WTC11 (cell line): ENCODE measurements around the gene BCO1. TPM values are rescaled to one million over a fixed set of nuclear protein-coding genes. Genes with fewer than 3 reads are reported as not detected.

Experiments
- ATAC-seq: fragments of 200-7000 bp; cut with Tn5 transposase; 2 replicates; pipeline ENCODE4 v1.10.0; 2021; ENCODE audit warnings: mild to moderate bottlenecking, moderate library complexity
- CTCF ChIA-PET: fragments of 300-600 bp; sonication (Branson Sonifier 250); formaldehyde crosslinking; loops from one replicate; lab custom pipeline; 2021; ENCODE audit warnings: antibody characterized with exemption; lab: Charles Lee
- POLR2A ChIA-PET: fragments of 350-600 bp; sonication (Branson Sonifier 250); formaldehyde crosslinking; loops from one replicate; lab custom pipeline; 2021; ENCODE audit warnings: antibody characterized with exemption; lab: Charles Lee
- DNase-seq: peaks from one replicate; pipeline ENCODE4 v3.0.0; 2021; ENCODE audit warnings: low spot score
- H3K27ac Mint-ChIP-seq: 2 replicates; pipeline ENCODE4 v1.8.0; 2021; ENCODE audit warnings: mixed read lengths
- H3K27me3 Mint-ChIP-seq: 2 replicates; pipeline ENCODE4 v1.8.0; 2021; ENCODE audit warnings: low read depth, mild to moderate bottlenecking, moderate library complexity, mixed read lengths
- H3K36me3 Mint-ChIP-seq: 2 replicates; pipeline ENCODE4 v1.8.0; 2021; ENCODE audit warnings: mixed read lengths
- H3K4me1 Mint-ChIP-seq: 2 replicates; pipeline ENCODE4 v1.8.0; 2022; ENCODE audit warnings: mixed read lengths
- H3K4me3 Mint-ChIP-seq: 2 replicates; pipeline ENCODE4 v1.8.0; 2021; ENCODE audit warnings: mild to moderate bottlenecking, moderate library complexity, mixed read lengths
- H3K9me3 Mint-ChIP-seq: 2 replicates; pipeline ENCODE4 v1.8.0; 2021; ENCODE audit warnings: mixed read lengths
- AR ChIP-seq: fragments of 250-450 bp; sonication (Bioruptor Pico); IDR thresholded peaks from 2 replicates; pipeline ENCODE4 v1.9.0; 2021; ENCODE audit warnings: mild to moderate bottlenecking
- ATF3 ChIP-seq: sonication (generic); formaldehyde crosslinking; conservative IDR thresholded peaks from 2 replicates; pipeline ENCODE4 v1.8.1; 2022; ENCODE audit warnings: mild to moderate bottlenecking, missing genetic modification reagents
- GRHL2 ChIP-seq: fragments of 250-450 bp; sonication (Bioruptor Pico); IDR thresholded peaks from 2 replicates; pipeline ENCODE4 v1.8.0; 2022; ENCODE audit warnings: mild to moderate bottlenecking, moderate library complexity; ENCODE audit not compliant: insufficient replicate concordance, severe bottlenecking
- GTF2I ChIP-seq: fragments of 250-450 bp; sonication (Bioruptor Pico); conservative IDR thresholded peaks from 2 replicates; pipeline ENCODE4 v1.4.0; 2021; ENCODE audit warnings: mild to moderate bottlenecking
- MAX ChIP-seq: sonication (generic); formaldehyde crosslinking; IDR thresholded peaks from 2 replicates; pipeline ENCODE4 v1.8.0; 2022; ENCODE audit warnings: mild to moderate bottlenecking, missing genetic modification reagents
- MLX ChIP-seq: sonication (generic); formaldehyde crosslinking; IDR thresholded peaks from 2 replicates; pipeline ENCODE4 v1.8.1; 2023; ENCODE audit warnings: mild to moderate bottlenecking, missing genetic modification reagents, moderate library complexity
- MXD4 ChIP-seq: fragments of 250-450 bp; sonication (Bioruptor Pico); IDR thresholded peaks from 2 replicates; pipeline ENCODE4 v1.8.0; 2021; ENCODE audit warnings: mild to moderate bottlenecking, moderate library complexity, borderline replicate concordance
- NR1H2 ChIP-seq: sonication (generic); formaldehyde crosslinking; IDR thresholded peaks from 2 replicates; pipeline ENCODE4 v1.9.0; 2021; ENCODE audit warnings: mild to moderate bottlenecking, moderate library complexity, missing genetic modification reagents
- PRDM15 ChIP-seq: sonication (generic); formaldehyde crosslinking; IDR thresholded peaks from 2 replicates; pipeline ENCODE4 v1.8.0; 2022; ENCODE audit warnings: missing genetic modification reagents
- SMAD4 ChIP-seq: sonication (generic); formaldehyde crosslinking; IDR thresholded peaks from 2 replicates; pipeline ENCODE4 v1.8.0; 2022; ENCODE audit warnings: mild to moderate bottlenecking, missing genetic modification reagents
- TCF7 ChIP-seq: sonication (generic); formaldehyde crosslinking; IDR thresholded peaks from 2 replicates; pipeline ENCODE4 v1.8.0; 2022; ENCODE audit warnings: mild to moderate bottlenecking, low read depth, missing genetic modification reagents, moderate library complexity
- USF1 ChIP-seq: sonication (generic); formaldehyde crosslinking; IDR thresholded peaks from 2 replicates; pipeline ENCODE4 v1.8.0; 2022; ENCODE audit warnings: mild to moderate bottlenecking, missing genetic modification reagents
- ZNF121 ChIP-seq: sonication (generic); formaldehyde crosslinking; IDR thresholded peaks from 2 replicates; pipeline ENCODE4 v1.8.0; 2023; ENCODE audit warnings: missing genetic modification reagents
- ZNF396 ChIP-seq: fragments of 250-450 bp; sonication (Bioruptor Pico); IDR thresholded peaks from 2 replicates; pipeline ENCODE4 v1.8.0; 2021; ENCODE audit warnings: mild to moderate bottlenecking, moderate library complexity, borderline replicate concordance
- ZNF512 ChIP-seq: sonication (generic); formaldehyde crosslinking; IDR thresholded peaks from 2 replicates; pipeline ENCODE4 v1.8.1; 2022; ENCODE audit warnings: missing genetic modification reagents, borderline replicate concordance
- total RNA-seq: library from RNA; stranded (reverse); gene quantifications from 3 replicates; pipeline ENCODE4 v1.2.3, GENCODE V29; 2021
- TF ChIP-seq, protein P1 (sequence below): fragments of 250-450 bp; sonication (Bioruptor Pico); conservative IDR thresholded peaks from 2 replicates; pipeline ENCODE4 v1.9.0; 2021; ENCODE audit warnings: mild to moderate bottlenecking
- TF ChIP-seq, protein P2 (sequence below): sonication (generic); formaldehyde crosslinking; IDR thresholded peaks from 2 replicates; pipeline ENCODE4 v1.8.1; 2023; ENCODE audit warnings: mild to moderate bottlenecking, missing genetic modification reagents
- TF ChIP-seq, protein P3 (sequence below): sonication (generic); formaldehyde crosslinking; IDR thresholded peaks from 2 replicates; pipeline ENCODE4 v1.8.1; 2022; ENCODE audit warnings: mild to moderate bottlenecking, missing genetic modification reagents, moderate library complexity, borderline replicate concordance

BCO1 gene
- total RNA-seq, 1 experiment from 2014 or later, result 0.15 TPM

DNA sequence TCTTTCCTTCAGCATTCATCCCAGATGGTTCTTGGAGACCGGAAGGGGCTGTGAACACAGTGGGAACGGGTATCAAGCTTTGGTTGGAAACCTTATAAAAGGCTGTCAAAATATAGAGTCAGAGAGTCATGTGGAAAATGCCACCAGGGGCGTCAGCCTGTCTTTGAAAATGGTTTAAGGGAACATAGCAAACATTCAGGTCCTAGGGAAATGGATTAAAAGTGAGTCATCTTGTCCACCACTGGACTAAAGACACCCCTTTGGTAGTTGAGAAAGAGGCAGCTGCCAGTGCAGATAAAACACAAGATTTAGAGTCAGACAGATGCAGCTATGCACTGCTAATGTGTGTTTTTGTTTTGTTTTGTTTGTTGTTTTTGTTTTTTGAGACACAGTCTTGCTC is 47.8 kb upstream of the BCO1 start:
- H3K27me3 Mint-ChIP-seq, result no peaks in the 10 kb centered on the region
- H3K4me3 Mint-ChIP-seq, result no peak overlapping the region
- TF ChIP-seq PRDM15 (CRISPR knock-in tag) (no peak), ZNF121 (no peak), MXD4 (CRISPR knock-in tag) (no peak)
- TF ChIP-seq, protein P1, sequence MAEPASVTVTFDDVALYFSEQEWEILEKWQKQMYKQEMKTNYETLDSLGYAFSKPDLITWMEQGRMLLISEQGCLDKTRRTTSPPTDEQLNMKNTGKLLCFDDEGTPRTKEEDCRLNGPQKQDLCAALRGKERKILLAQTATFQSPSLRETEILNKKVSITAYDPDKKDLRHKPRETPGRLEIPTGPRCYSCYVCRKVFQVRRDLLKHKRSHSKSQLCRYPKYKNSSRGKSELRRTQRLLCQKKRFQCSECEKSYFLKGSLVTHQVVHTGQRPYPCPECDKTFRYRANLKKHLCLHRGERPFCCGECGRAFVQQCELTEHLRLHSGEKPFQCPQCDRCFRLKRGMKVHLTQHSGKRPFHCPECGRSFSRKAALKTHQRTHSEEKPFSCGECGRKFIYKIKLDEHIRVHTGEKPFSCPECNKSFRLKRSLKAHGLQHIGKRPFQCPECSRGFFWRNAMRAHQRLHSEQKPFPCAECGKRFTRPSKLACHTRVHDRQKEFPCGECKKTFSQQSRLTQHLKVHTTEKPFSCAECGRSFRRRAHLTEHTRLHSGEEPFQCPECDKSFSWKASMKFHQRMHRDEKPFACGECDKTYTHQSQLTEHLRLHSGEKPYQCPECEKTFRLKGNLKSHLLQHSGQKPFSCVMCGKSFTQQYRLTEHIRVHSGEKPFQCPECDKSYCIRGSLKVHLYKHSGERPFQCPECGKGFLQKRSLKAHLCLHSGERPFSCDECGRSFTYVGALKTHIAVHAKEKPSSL (CRISPR knock-in tag), result no peak
- TF ChIP-seq, protein P2, sequence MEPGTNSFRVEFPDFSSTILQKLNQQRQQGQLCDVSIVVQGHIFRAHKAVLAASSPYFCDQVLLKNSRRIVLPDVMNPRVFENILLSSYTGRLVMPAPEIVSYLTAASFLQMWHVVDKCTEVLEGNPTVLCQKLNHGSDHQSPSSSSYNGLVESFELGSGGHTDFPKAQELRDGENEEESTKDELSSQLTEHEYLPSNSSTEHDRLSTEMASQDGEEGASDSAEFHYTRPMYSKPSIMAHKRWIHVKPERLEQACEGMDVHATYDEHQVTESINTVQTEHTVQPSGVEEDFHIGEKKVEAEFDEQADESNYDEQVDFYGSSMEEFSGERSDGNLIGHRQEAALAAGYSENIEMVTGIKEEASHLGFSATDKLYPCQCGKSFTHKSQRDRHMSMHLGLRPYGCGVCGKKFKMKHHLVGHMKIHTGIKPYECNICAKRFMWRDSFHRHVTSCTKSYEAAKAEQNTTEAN, result no peak
- TF ChIP-seq, all 79 proteins: peak for 0
- POLR2A ChIA-PET, result no interaction called here
- Mint-ChIP-seq H3K27ac (peak overlapping the region; percentile 19), H3K36me3 (no peaks in the 10 kb centered on the region), H3K4me1 (no peaks in the 10 kb centered on the region), H3K9me3 (no peaks in the 10 kb centered on the region)
- CTCF ChIA-PET, result interaction anchor here (1.7 to 2.1 kb wide), 2 partner anchors 14 to 49 kb away, joined by 6 to 7 read pairs; no protein-coding TSS in a partner anchor
- no peak for DNase-seq
- ATAC-seq, result no peak

GRCh38 chr16:81195885-81196534 is 42.5 kb upstream of the BCO1 start:
- ChIA-PET POLR2A (no interaction called here), CTCF (interaction anchor here (1.5 to 1.6 kb wide), 2 partner anchors 9 to 19 kb away, joined by 3 to 7 read pairs; no protein-coding TSS in a partner anchor)
- no peak for DNase-seq
- H3K4me1 Mint-ChIP-seq, result no peaks in the 10 kb centered on the region
- H3K36me3 Mint-ChIP-seq, result no peaks in the 10 kb centered on the region
- no peak for ATAC-seq
- no peak overlapping the region for H3K4me3 Mint-ChIP-seq
- H3K27me3 Mint-ChIP-seq, result no peaks in the 10 kb centered on the region
- H3K9me3 Mint-ChIP-seq, result no peaks in the 10 kb centered on the region
- H3K27ac Mint-ChIP-seq, result no peak overlapping the region
- no peak for TF ChIP-seq TCF7 (CRISPR knock-in tag)
- TF ChIP-seq ZNF396, result no peak
- TF ChIP-seq, protein P3, sequence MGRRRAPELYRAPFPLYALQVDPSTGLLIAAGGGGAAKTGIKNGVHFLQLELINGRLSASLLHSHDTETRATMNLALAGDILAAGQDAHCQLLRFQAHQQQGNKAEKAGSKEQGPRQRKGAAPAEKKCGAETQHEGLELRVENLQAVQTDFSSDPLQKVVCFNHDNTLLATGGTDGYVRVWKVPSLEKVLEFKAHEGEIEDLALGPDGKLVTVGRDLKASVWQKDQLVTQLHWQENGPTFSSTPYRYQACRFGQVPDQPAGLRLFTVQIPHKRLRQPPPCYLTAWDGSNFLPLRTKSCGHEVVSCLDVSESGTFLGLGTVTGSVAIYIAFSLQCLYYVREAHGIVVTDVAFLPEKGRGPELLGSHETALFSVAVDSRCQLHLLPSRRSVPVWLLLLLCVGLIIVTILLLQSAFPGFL (CRISPR knock-in tag), result no peak
- no peak for TF ChIP-seq ZNF512 (CRISPR knock-in tag)
- TF ChIP-seq USF1 (CRISPR knock-in tag), result no peak
- no peak for TF ChIP-seq AR (CRISPR knock-in tag)
- no peak for TF ChIP-seq GRHL2 (CRISPR knock-in tag)
- no peak for TF ChIP-seq MLX (CRISPR knock-in tag)
- no peak for TF ChIP-seq GTF2I
- no peak for TF ChIP-seq NR1H2 (CRISPR knock-in tag)
- no peak for TF ChIP-seq MAX (CRISPR knock-in tag)
- no peak for TF ChIP-seq SMAD4
- TF ChIP-seq ATF3 (CRISPR knock-in tag), result no peak
